Activated CD4-positive, alpha-beta T cell treated with anti-CD3 and anti-CD28 coated beads, Interleukin-2, amount 50 U/mL, for 1 hour (primary cell): ENCODE results near the gene ARHGEF11.

Source experiments
- DNase-seq: peaks from one replicate; pipeline ENCODE4 v3.0.0-alpha.2; 2020

Gene ARHGEF11

GRCh38 chr1:156999596-157000320 is 45.8 kb downstream of the ARHGEF11 start:
- DNase-seq: no peak

DNA sequence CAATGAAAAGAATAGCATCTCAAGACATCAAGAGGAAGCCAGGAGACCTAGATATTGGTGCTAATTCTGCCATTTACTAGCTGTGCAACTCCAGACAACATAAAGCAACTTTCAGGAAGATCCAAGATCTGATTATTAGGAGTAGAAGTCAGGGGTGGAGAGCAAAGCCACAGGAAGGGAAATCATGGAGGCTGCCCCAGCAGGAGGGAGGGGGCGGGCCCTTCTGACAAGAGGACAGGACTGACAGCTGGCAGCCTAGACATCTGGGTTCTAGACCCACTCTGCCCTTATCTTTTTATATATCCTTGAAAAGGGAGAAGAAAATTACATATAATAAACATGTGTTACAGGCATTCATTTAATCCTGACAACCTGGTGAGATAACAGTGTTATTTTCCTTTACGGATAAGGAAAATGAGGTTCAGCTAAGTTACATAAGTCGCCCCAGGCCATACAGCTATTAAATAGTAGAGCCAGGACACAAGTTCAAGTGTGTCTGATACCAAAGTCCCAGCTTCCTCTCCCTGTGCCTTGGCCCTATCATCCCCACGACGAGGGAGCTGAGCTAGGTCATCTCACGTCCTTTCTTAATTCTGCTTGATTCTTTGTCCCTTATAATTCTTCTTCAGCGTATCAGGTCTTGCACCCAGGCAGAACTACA is 46.6 kb downstream of the ARHGEF11 start:
- DNase-seq: no peak

GRCh38 chr1:156998301-156998700 is 47.2 kb downstream of the ARHGEF11 start:
- no peak for DNase-seq

GRCh38 chr1:156995412-156995811 is 50.1 kb downstream of the ARHGEF11 start:
- DNase-seq: no peak

GRCh38 chr1:156994277-156994676 is 51.3 kb downstream of the ARHGEF11 start:
- no peak for DNase-seq

DNA sequence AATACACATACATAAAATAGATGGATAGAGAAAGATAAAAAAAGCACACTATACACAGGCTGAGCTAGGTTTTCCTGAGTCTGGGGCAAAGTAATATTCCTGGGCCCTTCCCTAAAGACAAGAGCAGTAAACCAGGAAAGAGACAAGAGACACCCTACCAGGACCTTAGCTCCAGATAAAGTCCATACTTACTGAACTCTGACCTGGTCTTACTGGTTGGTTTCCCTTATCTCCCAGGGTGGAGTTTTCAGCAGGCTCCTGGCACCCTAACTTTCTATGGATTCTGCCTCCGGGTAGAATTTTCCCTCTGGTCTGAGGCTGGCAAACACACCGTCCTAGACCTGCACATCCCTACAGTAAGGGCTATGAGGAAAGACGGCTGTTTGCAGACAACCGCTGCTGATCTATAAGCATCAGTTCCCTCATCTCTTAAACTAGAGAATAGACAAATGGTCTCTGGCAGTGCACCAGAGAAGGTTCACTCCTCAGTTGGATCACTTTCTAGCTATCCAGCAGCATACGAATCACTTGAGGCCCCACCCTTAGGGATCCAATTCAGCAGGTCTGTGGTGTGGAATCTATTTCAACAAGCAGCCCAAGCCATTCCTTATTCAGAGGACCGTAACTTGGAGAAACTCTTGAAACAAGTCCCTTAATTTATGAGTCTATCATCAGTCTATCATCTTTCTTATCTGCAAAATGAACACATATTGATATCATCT is 52.0 kb downstream of the ARHGEF11 start:
- no peak for DNase-seq

- DNase-seq: no peak
Measured at GRCh38 chr1:156992215-156992614, 53.3 kb downstream of the ARHGEF11 start.

GRCh38 chr1:156987715-156988114 is 57.8 kb downstream of the ARHGEF11 start:
- DNase-seq: no peak

DNA sequence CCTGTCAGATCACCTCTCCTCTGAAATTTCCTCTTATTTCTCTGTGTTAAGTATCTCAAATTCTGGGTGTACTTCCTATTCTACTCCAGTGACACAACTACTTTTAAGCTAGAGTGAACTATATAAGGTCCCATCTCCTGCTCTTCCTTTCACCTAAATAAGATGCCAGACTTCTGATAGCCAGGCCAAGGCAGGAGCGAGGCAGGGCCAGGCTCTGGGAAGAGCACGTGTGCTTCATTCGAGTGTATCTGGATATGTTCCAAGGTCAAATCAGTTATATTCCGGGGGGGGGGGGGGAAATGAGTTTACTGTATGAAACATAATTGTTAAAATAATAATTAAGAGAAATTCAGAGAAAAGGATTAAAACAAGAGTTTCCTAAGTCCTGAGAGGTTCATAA is 65.0 kb downstream of the ARHGEF11 start:
- DNase-seq: no peak

GRCh38 chr1:156975084-156975483 is 70.5 kb downstream of the ARHGEF11 start:
- no peak for DNase-seq

- DNase-seq: no peak
Measured at GRCh38 chr1:156973417-156973816, 72.1 kb downstream of the ARHGEF11 start.

DNA sequence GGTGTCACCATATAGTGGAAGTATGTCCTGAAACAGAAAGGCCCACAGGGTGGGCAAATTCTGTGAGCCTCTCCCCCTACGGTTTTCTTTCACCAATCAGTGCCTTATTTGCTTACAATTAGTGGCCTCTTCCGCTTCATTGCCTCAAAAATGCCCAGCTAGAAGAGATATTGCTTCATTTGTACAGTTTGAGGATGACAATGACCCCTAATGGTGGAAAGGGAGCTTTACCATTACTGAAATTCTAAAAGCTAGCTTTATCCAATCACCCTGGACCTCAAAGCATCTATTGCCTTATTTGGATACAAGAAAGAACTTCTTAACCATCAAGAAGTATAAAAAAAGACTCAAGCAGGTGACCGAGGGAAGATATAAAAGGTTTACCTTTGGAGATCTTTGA is 75.5 kb downstream of the ARHGEF11 start:
- DNase-seq: no peak

GRCh38 chr1:156969496-156969895 is 76.0 kb downstream of the ARHGEF11 start:
- DNase-seq: no peak

GRCh38 chr1:156964441-156964840 is 81.1 kb downstream of the ARHGEF11 start:
- no peak for DNase-seq

DNA sequence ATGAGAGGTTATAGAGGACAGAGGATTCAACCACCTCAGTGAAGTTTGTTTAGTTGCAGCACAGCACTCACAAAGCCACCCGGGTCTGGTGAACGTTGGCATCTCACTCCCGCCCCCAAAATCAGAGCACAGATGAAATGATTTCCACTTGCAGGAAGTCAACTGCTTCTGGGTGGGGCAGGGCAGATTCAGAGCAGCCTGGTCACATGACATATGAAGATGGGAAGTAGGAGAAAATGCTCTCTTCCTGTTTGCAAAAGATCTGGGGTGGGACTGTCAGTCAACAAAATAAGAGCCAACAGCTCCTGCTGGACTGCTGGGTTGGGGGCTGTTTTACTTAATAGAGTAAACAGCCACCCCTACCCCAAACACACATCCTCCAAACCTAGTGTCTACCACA is 81.9 kb downstream of the ARHGEF11 start:
- peak; percentile 20 for DNase-seq

GRCh38 chr1:156961709-156962108 is 83.8 kb downstream of the ARHGEF11 start:
- peak; percentile 22 for DNase-seq

DNA sequence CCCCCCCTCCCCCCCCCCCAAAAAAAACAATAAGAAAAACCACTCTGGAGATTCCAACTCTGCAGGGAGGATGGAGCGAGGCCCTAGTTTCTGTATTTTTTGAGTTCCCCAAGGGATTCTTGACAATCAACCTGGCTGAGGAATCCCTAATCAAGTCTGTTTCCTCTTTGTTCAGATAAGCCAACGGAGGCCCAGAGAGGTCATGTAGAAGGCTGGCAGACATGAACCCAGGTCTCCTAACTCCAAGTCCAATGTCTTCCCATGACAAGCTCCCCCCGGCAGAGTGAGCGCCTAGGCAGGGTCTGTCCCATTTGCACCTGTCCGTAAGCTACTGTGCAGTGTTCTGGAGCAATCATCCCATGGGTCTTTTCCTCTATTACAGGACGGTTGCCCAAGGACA is 85.6 kb downstream of the ARHGEF11 start:
- DNase-seq: no peak

DNA sequence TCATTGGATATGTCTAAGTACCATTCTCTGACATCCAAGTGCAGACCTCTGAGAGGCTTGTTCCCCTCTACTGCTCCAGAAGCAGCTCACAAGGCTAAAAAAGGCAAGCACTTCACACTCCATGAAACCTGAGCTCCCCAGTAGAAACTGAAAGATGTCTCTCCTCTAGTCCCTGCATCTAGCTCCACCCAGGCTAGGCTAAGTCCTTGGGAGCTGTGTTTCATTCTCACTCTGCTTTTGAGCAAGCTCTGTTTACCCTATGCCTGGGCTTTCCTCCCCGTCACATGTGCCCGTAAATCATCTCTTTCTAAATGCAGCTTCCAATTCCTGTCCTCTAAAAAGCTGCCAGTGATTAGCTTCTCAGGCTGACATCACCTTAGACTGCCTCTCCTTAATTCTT is 86.1 kb downstream of the ARHGEF11 start:
- DNase-seq: no peak

DNA sequence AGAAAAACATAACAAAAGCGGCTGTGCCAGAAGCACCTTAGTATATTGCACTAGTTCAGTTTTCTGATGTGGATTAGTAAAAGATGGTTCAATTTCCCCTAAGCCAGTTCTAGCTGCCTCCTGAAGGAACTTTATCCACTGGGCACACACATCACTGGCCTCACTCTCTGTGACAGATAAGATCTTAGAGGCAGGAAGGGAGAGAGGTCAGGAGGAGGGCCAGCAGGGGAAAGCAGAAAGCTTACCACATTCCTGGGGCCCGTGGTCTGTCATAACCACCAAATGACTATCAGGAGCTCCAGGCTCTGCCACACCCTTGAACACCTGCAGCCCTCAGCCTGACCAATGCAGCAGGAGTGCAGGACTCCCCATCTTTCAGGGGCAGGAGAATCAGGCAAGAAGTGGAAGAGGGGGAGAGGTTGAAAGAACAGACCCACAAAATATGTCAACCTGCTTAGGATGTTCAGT is 87.3 kb downstream of the ARHGEF11 start:
- no peak for DNase-seq

GRCh38 chr1:156957634-156958033 is 87.9 kb downstream of the ARHGEF11 start:
- DNase-seq: no peak

DNA sequence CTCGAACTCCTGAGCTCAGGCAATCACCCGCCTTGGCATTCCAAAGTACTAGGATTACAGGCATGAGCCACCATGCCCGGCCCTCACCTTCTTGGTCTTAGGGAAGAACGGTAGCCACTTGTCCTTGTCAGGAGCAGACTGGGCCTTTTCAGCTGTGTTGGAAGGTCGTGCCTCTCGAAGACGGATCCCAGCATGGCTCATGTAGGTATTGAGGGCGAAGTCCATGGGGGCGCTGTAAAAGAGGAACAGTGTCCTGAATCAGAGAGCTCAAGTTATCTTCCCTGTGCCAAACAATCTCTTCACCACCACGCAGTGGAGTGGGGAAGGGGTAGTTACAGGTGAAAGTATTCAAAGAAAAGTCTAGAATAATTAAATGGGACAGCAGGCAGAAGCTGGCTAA is 89.2 kb downstream of the ARHGEF11 start:
- DNase-seq: no peak

GRCh38 chr1:156953571-156953970 is 92.0 kb downstream of the ARHGEF11 start:
- DNase-seq: no peak

DNA sequence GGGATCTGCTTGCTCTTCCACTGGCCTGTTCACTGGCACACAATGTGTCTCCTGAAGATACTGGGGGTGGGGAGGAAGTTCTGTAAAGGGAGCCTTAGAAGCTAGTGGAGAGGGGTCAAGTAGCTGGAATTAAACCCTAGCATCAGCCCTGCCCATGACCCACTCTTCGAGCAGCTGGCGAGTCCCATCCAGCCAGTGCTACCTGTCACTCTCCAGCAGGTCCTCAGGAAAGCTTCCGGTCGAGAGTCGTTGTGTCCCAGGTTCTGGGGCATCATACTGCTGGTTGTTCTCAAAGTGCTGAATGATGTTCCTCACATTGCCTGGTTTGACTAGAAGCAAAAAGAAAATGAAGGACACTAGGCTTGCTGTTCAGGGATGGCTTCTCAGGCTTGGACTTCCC is 94.2 kb downstream of the ARHGEF11 start:
- DNase-seq: no peak

DNA sequence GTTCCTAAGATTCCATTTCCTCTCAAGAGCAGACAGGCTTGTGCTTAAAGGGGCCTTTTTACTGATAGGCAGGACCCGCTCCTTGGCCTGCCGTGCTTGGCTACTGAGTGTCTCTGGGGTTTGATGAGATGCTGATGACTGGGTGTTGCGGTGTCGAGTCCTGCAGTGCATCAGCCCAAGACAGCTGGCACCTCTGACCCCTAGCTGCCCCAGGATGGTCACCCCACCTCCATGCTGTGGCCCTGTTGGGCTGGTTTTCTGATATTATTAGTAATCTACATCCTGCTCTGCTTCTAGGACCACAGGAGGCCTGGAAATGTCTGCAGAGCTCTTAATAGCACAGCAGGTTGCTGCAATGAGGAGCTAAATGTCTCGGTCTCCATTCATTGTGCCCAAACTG is 96.4 kb downstream of the ARHGEF11 start:
- DNase-seq: no peak
